Ovary (tissue), 9 donors: Measurements from ENCODE around the gene CDKN2AIPNL. TPM values are rescaled to one million over a fixed set of nuclear protein-coding genes. Genes with fewer than 3 reads are reported as not detected.

ENCODE experiments used
- DNase-seq, 5 donors: peaks; one replicate each; pipeline ENCODE4 v3.0.0-alpha.2; 2019 to 2020
- H3K27ac ChIP-seq, 2 donors: fragments of 200-600 bp; one replicate each; pipeline versions ENCODE4 v1.5.1 to v1.8.0; 2019 to 2022
- H3K27me3 ChIP-seq: fragments of 200-600 bp; one replicate; pipeline ENCODE4 v1.8.0; 2022
- H3K36me3 ChIP-seq: fragments of 200-600 bp; sonication (generic); one replicate; pipeline ENCODE4 v1.5.1; 2019
- H3K4me1 ChIP-seq: one replicate; pipeline ENCODE4 v1.8.1; 2013; ENCODE audit warnings: mild to moderate bottlenecking, moderate library complexity; ENCODE audit not compliant: insufficient read depth
- H3K4me3 ChIP-seq: fragments of 200-600 bp; sonication (generic); one replicate; pipeline ENCODE4 v1.5.1; 2017
- H3K9me3 ChIP-seq, 2 donors: fragments of 200-600 bp in 1 of 2; sonication (generic) in 1 of 2; one replicate each; pipeline versions ENCODE4 v1.5.1 to v1.8.1; 2013 to 2019; ENCODE audit warnings: mild to moderate bottlenecking in 1 of 2, moderate library complexity in 1 of 2
- EP300 ChIP-seq: sonication (generic); formaldehyde crosslinking; IDR thresholded peaks from one replicate; pipeline ENCODE4 v1.6.1; 2017; ENCODE audit warnings: antibody characterized with exemption
- POLR2A ChIP-seq: fragments of 450-650 bp; IDR thresholded peaks from one replicate; pipeline ENCODE4 v1.6.1; 2017; ENCODE audit warnings: antibody characterized with exemption, mild to moderate bottlenecking, moderate library complexity
- WGBS, 3 donors: extraction: QIAGEN DNeasy Blood & Tissue Kit in 1 of 3; methylation state at CpG; one replicate each; pipeline versions ENCODE4 v1.1.5 to v1.1.7; 2013 to 2017; 5-methylcytosine and 5-hydroxymethylcytosine counted together
- intact Hi-C, 4 donors: fragments of 100-400 bp; cut with DNase I; formaldehyde crosslinking; loops; one replicate each; pipeline versions ENCODE4 v1.11.0 to v1.15.1; 2022 to 2023
- polyA plus RNA-seq, 2 donors: library from polyadenylated mRNA; stranded (reverse); fragments of 200-250 nt in 1 of 2; fragments of 350-450 nt in 1 of 2; fragmentation: Illumina TruSeq in 1 of 2; extraction: RNeasy Lipid Tissue Mini Kit (QIAGEN cat#74804) in 1 of 2; gene quantifications; one replicate each; pipeline ENCODE4 v1.2.3, GENCODE V29; 2013 to 2014
- total RNA-seq, 7 donors: library from RNA; depleted of rRNA in 2 of 7; stranded (reverse); fragments of >200 nt in 2 of 7; fragmentation: NEBNext Ultra II Directional in 3 of 7; extraction: Animal tissue kit (Norgen Biotek cat#: 25700) in 3 of 7; gene quantifications; one replicate each; pipeline versions ENCODE4 v1.1.0 to v1.2.4, GENCODE V29; 2016 to 2023
- TF ChIP-seq, protein P1 (sequence below), 3 donors: fragments of 450-650 bp in 2 of 3; fragments of 200-600 bp in 1 of 3; IDR thresholded peaks; one replicate each; pipeline versions ENCODE4 v1.5.1 to v1.8.0; 2016 to 2022; ENCODE audit warnings: antibody characterized with exemption in 3 of 3, mild to moderate bottlenecking in 1 of 3
- donor health status: DM: no; HTN: no; CAD: no; lungs with moderate emphysema.
- donor health status: DM: no; HTN: no; CAD: no.
- donor health status: Bipolar disorder and iron deficiency.
- donor health status: DM: yes; HTN: yes; CAD: no.
- donor health status: DM: no; HTN: no; CAD: no.
- donor health status: DM: yes; HTN: yes; CAD: no.

CDKN2AIPNL gene
- total and polyA plus RNA-seq, 9 donors: 12.2 to 29.0 (median 17.7) TPM

DNA sequence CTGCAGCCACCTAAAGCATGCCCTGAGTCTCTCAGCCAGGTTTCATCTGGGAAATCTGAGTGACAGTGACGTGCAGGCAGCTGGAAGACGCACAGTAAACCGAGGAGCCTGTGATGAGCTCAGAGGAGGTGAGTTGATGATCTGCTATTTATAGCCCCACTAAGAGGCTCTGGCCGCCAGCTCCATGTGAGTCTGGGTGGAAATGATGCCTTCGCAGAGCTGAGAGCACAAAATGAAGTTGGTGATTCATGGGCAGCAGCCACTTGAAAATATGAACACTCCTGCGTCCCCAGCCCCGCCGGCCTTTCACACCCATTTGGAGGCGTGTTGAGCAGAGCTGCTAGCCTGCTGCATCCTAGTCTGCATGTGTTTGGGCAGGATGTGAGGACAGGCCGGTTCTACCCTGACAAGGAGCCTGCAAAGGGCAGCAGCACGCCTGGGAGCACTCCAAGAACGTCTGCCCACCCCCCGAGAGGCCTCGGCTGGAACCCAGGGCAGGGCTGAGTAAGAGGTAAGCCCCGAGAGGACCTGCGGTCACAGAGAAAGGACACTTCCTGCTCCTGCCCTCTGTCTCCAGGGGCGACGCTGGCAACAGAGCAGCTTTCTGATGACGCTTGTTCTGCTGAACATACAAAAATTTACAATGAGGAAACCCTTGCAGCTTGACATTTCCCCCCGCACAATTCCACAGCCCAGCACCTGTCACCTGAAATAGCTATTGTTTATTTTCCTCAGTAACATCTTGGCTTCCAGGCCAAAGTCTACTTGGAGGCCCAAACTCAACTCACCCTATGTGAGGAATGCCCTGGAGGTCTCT lies 25.1 kb upstream of the CDKN2AIPNL start:
- TF ChIP-seq, protein P1, sequence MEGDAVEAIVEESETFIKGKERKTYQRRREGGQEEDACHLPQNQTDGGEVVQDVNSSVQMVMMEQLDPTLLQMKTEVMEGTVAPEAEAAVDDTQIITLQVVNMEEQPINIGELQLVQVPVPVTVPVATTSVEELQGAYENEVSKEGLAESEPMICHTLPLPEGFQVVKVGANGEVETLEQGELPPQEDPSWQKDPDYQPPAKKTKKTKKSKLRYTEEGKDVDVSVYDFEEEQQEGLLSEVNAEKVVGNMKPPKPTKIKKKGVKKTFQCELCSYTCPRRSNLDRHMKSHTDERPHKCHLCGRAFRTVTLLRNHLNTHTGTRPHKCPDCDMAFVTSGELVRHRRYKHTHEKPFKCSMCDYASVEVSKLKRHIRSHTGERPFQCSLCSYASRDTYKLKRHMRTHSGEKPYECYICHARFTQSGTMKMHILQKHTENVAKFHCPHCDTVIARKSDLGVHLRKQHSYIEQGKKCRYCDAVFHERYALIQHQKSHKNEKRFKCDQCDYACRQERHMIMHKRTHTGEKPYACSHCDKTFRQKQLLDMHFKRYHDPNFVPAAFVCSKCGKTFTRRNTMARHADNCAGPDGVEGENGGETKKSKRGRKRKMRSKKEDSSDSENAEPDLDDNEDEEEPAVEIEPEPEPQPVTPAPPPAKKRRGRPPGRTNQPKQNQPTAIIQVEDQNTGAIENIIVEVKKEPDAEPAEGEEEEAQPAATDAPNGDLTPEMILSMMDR (IDR thresholded peaks at IDR 0.05): no peak
- no peak for TF ChIP-seq POLR2A
- no peak for TF ChIP-seq EP300
- Histone ChIP-seq H3K4me1 (peaks cover 12% of the 10 kb centered on the region), H3K27ac (no peak overlapping the region), H3K27me3 (no peaks in the 10 kb centered on the region), H3K9me3 (no peaks in the 10 kb centered on the region), H3K4me3 (no peak overlapping the region), H3K36me3 (no peaks in the 10 kb centered on the region)
- WGBS, 3 donors: 62 to 70% (median 67%) methylated on average over 17 to 20 of the region's 20 CpGs
- intact Hi-C loops: no loop called here
- DNase-seq: peak in 1 of 5 donors; percentile 38

DNA sequence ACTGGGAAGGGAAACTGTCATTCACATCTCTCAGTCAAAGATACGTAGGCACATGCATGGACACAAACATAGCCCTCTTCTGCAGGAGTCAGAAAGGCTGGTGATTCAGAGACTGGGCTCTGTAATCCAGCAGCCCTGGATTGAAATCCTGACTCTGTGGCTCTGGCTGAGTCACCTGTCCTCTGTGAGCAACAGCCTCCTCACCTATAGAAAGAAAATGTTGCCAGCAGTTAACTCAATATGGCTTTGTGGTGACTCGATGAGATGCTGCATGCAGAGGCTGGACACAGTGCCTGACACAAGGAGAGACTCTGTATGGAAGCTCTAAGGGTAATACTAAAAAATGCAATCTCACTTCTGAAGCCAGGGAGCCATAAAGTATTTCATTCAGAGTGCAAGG lies 23.9 kb upstream of the CDKN2AIPNL start:
- Histone ChIP-seq H3K27ac (no peak overlapping the region), H3K9me3 (no peaks in the 10 kb centered on the region), H3K27me3 (no peaks in the 10 kb centered on the region), H3K36me3 (no peaks in the 10 kb centered on the region), H3K4me3 (no peak overlapping the region), H3K4me1 (peaks cover 12% of the 10 kb centered on the region)
- TF ChIP-seq EP300 (no peak), POLR2A (no peak)
- TF ChIP-seq, protein P1 (IDR thresholded peaks at IDR 0.05): no peak
- intact Hi-C loops: no loop called here
- 90 to 98% (median 92%) methylated on average over 2 of the region's 2 CpGs for WGBS, 3 donors
- DNase-seq: no peak

DNA sequence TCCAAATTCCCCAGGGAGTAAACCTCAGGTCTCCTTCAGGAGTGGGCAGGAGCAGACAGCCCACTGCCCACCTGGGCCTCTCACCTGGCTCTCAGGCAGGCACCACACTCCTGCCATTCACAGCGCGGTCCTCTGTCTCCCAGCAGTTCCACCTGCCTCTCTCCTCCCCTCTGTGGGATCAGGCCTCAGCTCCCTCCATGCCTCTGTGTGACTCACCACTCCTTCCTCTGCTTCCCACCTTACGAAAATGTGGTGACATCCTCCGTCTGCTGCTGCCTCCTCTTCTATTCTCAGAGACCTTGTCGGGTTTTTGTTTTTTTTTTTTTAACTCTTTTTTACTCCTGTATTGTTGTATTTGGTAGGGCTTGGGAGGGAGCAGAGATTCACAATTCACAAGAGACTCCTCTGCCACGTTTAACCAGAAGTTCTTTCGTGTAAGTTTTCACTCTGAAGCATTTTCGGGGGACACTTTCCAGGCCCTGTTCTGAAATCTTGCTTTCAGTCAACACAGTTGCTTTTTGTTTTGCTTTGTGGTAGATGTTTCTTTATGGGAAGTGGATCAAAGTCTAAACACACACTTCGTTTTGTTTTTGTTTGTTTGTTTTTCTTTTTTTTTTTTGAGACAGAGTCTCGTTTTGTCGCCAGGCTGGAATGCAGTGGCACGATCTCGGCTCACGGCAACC lies 21.1 kb upstream of the CDKN2AIPNL start:
- no peak for TF ChIP-seq EP300
- TF ChIP-seq POLR2A: no peak
- TF ChIP-seq, protein P1 (IDR thresholded peaks at IDR 0.05): no peak
- Histone ChIP-seq H3K9me3 (no peaks in the 10 kb centered on the region), H3K4me1 (peaks cover 2% of the 10 kb centered on the region), H3K27ac (no peak overlapping the region), H3K4me3 (no peak overlapping the region), H3K36me3 (no peaks in the 10 kb centered on the region), H3K27me3 (no peaks in the 10 kb centered on the region)
- WGBS, 3 donors: 61 to 72% (median 70%) methylated on average over 14 of the region's 14 CpGs
- DNase-seq: no peak
- intact Hi-C loops: no loop called here

DNA sequence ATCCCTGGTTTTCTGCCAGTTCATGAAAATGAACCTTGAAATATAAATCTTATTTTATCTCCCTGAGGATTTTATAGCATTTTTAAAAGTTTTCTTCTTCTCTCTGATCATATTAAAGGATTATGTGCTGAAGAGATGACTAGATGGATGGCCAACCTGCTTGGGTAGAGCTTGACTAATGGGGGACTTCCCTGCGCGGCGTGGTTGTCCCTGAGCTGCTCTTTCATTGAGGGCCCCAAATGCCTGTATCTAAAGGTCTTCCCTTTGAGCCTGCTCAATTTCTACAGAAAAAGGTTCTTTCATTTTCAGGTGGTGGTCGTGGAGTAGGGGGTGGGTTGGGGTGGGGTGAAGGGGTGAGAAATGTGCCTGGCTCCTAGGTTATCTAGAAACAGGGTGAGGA lies 20.5 kb upstream of the CDKN2AIPNL start:
- H3K27me3 ChIP-seq: no peaks in the 10 kb centered on the region
- H3K9me3 ChIP-seq: no peaks in the 10 kb centered on the region
- intact Hi-C loops: no loop called here
- WGBS, 3 donors: 87 to 88% (median 88%) methylated on average over 4 of the region's 4 CpGs
- H3K36me3 ChIP-seq: no peaks in the 10 kb centered on the region
- no peak for TF ChIP-seq EP300
- no peak for TF ChIP-seq POLR2A
- TF ChIP-seq, protein P1 (IDR thresholded peaks at IDR 0.05): no peak
- no peak for DNase-seq
- no peak overlapping the region for H3K4me3 ChIP-seq
- no peaks in the 10 kb centered on the region for H3K4me1 ChIP-seq
- H3K27ac ChIP-seq: no peak overlapping the region
